Left forelimb (tissue), 1 donor: ENCODE results near the gene ASS1.

Source experiments
- DNase-seq: peaks from one replicate; pipeline ENCODE4 v3.0.0-alpha.2; 2018; ENCODE audit warnings: low spot score

Gene ASS1

GRCh38 chr9:130474106-130474505 lies 29.3 kb downstream of the ASS1 start:
- DNase-seq: no peak

- DNase-seq: no peak
Observed at GRCh38 chr9:130476151-130476730, 31.5 kb downstream of the ASS1 start.

GRCh38 chr9:130477564-130477963 lies 32.8 kb downstream of the ASS1 start:
- DNase-seq: no peak

GRCh38 chr9:130478152-130478551 lies 33.4 kb downstream of the ASS1 start:
- DNase-seq: no peak

- no peak for DNase-seq
Observed at GRCh38 chr9:130478736-130479575, 34.2 kb downstream of the ASS1 start.

- no peak for DNase-seq
Observed at GRCh38 chr9:130479587-130479986, 34.8 kb downstream of the ASS1 start.

- no peak for DNase-seq
Observed at GRCh38 chr9:130480673-130481072, 35.9 kb downstream of the ASS1 start.

- no peak for DNase-seq
Observed at GRCh38 chr9:130482463-130482862, 37.7 kb downstream of the ASS1 start.

DNA sequence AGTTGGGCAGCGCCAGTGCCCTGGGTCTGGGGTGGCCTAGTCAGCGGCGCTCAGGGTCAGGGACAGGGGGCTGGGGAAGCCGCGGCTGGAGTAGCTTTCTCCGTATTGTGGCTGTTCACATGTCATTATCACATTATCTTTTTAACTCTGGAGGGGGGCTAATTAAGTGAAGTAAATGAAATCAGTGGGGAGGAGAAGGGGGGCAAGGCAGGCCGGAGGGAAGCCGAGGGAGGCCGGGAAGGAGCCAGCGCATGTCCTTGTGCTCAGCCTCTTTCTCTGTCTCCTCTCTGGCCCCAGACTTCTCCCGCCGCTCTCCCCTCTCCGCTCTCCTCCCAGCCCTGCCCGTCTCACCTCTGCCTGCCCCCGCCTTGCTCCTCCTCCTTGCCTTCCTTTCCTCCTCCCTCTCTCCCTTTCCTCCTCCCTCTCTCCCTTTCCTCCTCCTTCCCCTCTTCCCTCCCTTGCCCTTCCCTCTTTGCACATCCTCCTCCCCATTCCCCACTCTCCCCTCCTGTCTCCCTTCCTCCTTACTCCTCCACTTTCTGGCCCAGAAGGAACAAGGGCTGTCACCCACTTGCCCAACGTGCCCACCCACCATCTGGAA lies 38.7 kb downstream of the ASS1 start:
- no peak for DNase-seq

DNA sequence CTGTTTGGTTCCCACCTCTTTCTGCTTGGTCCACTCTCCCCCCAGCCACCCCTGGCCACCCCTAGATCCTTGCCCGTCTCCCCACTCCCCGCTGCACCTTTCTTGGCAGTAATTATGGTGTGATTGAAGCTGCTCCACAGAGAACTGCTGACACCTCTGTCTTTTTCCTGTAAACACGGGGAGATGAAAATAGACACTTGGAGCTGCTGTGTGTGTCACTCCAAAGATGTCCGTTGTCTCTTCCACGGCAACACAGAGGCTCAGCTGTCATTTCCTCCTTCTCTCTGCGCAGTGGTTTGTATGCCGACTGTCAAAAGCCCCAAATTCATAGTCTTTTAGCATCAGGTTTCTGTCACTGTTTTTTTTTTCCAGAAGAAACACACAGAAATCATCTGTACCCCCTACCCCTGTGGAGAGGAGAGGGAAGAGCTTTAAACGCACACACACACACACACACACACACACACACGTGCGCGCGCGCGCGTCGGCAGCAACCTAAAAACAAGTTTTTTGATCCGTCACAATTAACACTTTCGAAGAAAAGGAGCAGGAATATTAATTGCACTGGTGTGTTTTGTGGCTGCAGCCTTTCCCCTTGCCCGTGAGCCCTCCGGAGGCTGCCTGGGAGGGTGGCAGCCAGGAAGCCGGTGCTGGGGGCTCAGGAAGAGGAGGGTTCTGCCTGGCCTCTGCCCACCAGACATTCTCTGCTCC lies 39.8 kb downstream of the ASS1 start:
- no peak for DNase-seq

- DNase-seq: no peak
Observed at GRCh38 chr9:130486103-130486502, 41.3 kb downstream of the ASS1 start.

DNA sequence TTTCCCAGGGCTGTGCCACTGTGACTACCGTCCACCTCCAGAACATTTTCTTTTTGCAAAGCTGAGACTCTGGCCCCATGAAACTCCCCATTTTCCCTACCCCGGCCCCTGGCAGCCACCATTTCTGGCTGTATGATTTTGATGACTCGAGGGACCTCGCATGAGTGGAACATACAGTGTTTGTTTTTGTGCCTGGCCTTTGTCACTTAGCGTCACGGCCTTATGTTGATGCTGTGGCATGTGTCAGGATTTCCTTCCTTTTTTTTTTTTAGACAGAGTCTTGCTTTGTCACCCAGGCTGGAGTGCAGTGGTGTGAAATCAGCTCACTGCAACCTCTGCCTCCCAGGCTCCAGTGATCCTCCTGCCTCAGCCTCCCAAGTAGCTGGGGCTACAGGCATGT lies 42.7 kb downstream of the ASS1 start:
- DNase-seq: no peak

GRCh38 chr9:130488621-130489330 lies 44.0 kb downstream of the ASS1 start:
- no peak for DNase-seq

DNA sequence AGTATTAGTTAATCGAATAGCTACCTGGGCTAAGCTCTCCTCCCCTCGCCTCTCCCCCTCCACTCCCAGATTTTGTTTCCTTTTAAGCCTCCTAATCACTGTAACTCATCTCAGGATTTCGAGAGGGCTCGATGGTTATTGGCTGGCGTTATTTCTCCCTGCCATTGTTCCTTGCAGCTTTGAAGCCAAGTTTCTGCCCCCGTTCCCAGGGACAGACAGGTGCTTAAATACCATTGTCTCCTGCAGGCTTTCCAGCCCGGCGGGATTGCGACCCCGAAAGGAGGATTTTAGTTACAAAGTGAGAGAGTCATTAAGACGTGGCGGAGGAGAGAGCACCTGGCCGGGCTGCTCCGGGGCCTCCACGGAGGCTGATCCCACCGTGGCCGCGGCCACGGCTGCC lies 46.2 kb downstream of the ASS1 start:
- DNase-seq: no peak

DNA sequence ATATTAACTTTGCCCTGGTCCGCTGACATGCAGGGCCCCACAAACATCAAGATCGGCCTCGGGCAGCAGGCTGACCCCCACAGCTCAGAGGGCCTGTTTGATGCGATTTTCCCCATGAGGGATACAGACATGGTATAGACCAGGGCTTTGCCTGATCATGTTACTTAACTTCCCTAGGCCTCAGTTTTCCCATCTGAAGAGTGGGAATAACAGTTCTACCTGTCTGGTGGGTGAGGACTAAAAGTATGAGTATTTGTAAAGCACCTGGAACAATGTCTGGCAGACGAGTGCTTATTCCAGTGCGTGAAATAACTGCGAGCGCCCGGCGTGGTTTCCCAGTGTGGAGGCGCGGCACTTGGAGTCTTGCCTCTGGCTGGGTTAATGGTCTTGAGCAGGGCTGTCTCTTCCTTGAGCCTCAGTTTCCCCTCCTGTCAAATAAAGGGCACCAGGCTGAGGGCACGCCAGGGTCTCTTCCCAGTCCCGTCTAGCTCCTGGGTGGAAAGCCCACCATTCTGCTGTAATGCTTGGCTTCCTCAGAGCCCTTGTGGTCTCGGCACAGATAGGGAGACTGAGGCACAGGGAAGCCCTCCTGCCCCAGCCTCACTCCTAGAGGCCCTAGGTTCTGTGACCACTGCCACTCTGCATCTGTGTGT lies 47.2 kb downstream of the ASS1 start:
- no peak for DNase-seq

DNA sequence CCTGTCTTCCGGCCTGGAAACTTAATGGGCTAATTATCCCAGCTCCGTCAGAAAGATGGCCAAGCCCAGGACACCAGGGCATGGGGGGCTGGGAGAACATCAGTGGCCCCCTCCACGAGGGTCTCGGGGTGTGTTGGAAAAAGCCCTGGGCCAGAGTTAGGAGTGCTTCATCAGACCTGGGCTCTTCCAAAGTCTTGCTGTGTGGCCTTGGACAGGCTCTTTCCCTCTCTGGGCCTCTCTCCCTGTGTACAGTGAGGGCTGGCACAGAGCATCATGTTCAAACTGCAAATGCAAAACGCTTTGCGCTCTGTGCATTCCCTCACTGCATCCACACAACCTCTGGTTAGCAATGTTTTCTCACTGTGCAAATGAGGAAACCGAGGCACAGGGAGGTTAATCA lies 48.3 kb downstream of the ASS1 start:
- DNase-seq: no peak

- no peak for DNase-seq
Observed at GRCh38 chr9:130493476-130493875, 48.7 kb downstream of the ASS1 start.

DNA sequence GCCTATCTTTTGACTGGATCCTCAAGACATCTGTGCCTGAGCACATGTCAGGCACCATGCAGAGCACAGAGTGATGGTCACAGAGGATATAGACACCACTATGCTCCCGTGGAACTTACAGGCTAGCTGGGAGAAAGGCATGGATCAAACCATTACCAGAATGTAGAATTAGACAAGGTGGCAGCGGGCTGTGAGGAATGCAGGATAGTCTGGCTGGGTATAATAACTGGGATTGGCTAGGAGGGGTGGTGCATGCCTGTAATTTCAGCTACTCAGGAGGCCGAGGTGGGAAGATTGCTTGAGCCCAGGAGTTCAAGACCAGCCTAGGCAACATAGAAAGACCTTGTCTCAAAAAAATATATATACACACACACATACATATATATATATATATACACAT lies 50.3 kb downstream of the ASS1 start:
- no peak for DNase-seq

DNA sequence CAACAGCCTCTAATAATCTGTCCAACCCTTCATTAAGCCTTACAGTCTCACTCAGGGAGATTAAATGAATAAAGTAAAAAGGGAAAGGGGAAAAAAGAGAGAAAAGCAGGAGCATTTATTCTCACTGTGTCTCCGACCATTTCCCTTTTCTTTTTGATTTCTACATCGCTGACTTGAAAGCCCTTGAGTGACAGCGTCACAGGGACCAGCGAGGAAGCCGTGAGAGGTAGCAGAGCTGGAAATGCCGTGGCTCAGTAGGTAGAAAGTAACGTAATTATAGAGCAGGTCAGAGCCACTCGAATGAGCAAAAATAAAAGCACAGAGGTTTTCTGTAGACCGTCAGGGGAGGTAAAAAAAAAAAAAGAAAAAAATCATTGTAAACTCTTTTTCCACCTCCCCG lies 52.4 kb downstream of the ASS1 start:
- DNase-seq: no peak

DNA sequence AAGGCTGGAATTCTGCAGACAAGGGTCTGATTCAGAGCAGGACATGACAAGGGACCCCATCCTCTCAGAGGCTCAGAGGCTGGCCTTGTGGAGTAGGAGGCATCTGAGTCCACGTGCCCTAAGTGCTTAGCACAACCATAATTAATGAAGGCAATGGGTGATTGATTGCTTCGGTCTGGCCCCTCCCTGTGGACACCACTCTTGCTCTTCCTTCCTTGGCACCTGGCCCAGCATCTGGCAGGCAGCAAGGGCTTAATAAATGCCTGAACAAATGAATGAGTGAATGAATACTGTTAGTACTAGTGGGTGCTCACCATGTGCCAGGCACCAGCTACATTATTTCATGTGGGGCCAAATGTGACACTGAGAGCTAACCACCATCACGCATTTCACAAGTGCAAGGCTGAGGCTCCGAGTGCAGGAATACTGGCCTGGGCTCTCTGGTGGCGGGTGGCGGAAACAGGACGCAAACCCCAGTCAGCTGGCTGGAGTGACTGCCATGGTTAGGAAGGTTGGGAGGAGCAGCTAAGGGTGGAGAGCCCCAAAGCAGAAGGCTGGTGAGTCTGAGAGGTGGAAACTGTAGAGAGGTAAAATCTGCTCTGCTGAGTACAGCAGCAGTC lies 53.6 kb downstream of the ASS1 start:
- DNase-seq: no peak
